GM19099 (cell line): ENCODE data around the gene MFSD1.

ENCODE experiments used
- POLR2A ChIP-seq: IDR thresholded peaks from 3 replicates; pipeline ENCODE4 v1.6.1; 2011; ENCODE audit warnings: low read depth; ENCODE audit not compliant: insufficient read length; ENCODE audit errors: extremely low read depth

MFSD1 gene

GRCh38 chr3:158792709-158793108 is 9.1 kb upstream of the MFSD1 start:
- no peak for TF ChIP-seq POLR2A

DNA sequence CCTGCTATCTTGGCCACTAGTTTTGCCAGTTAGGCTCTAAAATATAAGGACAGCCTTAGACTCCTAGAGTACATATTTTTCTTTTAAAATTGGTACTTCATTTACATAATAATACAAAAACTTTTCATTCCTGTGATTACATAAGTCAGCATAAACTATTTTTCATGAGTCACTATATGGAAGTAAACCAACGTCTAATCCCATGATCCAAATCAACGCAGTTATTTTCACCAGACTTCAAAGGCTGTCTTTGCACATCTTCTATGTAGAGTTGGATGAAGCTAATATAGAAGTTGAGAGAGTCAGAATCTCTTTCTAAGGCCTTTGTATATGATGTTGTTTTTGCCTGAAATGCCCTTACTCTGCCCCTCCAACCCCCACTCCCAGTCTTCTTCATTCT is 7.6 kb upstream of the MFSD1 start:
- TF ChIP-seq POLR2A, result no peak

DNA sequence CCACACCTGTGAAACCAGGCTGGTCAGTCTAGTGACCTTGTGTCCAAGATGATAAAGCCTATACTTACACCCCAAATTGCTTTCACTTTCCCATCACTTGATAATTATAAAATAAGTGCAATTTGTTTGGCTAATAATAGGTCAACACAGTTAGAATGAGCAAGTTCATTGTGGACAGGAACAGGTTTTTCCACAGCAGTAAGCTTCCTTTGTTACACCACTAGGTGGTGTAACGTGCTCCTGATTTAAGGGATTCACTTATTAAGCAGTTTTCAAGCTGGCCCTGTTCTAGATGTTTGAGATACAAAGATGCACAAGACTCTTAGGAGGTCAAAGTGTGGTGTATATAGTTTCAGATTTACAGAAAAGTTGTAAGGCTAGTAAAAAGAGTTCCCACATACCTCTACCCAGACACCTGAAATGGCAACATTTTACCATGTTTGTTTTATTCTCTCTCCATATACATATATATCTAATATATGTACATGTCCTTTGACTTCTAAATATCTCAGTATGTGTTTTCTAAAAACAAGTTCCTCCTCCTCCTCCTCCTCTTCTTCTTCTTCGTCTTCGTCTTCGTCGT is 6.8 kb upstream of the MFSD1 start:
- TF ChIP-seq POLR2A, result no peak

DNA sequence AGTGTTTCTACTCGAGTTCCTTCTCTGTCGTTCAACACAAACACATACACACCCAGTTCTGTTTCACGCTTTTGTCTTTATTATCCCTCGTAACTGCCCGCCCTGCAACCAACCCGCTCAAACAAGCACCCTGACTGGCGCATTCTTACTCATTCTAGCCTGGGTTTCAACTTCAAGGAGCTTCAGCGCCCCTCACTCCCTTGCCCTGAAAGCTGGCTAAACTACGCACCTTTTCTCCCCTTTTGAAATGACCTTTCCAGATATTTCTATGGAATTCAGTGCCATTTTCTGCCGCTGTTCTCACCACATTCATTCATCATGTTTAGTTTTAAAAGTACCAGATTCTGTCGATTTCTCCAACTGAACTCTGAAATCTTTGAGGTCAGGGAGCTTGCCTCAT is 653 bp upstream of the MFSD1 start:
- no peak for TF ChIP-seq POLR2A

DNA sequence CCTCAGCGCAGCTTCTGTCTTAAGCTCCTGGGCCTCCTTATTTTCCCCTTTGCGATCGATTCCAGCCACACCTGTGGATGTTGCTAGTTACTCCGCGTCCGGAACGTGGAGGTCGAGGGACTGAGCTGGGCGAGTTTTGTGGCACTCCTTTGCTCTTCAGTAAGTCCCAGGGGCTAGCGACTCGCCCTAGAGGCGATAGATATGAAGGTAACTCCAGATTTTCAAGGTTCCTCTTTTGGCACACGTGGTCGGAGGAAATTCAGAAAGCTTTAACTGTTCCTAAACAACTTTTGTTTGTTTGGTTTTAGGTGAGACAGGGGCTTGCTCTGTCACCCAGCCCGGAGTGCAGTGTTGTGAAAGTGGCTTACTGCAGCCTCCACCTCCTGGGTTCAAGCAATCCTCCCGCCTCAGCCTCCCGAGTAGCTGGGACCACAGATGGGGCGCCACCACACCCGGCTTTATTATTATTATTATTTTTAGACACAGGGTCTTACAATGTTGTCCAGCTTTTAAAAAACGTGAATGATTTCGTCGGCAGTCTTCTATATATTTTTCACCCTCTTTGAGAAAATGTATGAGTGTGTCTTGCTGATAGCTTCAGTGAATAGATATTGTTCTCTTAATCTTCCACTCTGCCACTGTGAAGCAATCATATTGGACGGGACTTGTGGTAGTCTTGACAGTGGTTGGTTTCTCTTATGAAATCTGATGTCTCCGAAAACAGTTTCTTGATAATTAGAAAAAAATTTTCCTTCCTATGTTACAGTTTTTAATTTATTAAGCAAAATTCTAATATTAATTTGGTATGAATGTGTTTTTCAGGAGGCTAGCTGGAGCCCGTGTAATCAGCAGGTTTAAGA is 785 bp downstream of the MFSD1 start:
- TF ChIP-seq POLR2A, result no peak

DNA sequence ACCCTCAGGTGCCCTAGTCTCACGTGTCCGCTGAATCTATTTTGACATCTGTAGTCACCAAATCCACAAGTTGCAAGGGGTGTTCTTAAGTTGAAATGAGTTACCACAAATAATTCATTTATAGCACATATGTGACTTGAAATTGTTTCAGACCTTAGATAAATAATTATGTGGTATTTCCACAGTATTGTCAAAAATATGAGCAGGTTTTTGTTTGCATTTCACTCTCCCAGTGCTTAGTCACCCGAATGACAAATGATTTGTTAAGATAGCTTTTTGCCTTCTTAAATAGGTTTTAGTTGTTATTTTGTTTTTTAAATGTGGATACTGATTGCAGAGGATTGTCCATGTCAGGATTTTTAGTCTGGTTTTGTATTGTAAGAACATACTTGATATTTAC is 2.6 kb downstream of the MFSD1 start:
- no peak for TF ChIP-seq POLR2A

- no peak for TF ChIP-seq POLR2A
These were observed 6.8 kb downstream of the MFSD1 start for GRCh38 chr3:158808697-158809096.

- no peak for TF ChIP-seq POLR2A
These were observed 7.8 kb downstream of the MFSD1 start for GRCh38 chr3:158809642-158810041.

DNA sequence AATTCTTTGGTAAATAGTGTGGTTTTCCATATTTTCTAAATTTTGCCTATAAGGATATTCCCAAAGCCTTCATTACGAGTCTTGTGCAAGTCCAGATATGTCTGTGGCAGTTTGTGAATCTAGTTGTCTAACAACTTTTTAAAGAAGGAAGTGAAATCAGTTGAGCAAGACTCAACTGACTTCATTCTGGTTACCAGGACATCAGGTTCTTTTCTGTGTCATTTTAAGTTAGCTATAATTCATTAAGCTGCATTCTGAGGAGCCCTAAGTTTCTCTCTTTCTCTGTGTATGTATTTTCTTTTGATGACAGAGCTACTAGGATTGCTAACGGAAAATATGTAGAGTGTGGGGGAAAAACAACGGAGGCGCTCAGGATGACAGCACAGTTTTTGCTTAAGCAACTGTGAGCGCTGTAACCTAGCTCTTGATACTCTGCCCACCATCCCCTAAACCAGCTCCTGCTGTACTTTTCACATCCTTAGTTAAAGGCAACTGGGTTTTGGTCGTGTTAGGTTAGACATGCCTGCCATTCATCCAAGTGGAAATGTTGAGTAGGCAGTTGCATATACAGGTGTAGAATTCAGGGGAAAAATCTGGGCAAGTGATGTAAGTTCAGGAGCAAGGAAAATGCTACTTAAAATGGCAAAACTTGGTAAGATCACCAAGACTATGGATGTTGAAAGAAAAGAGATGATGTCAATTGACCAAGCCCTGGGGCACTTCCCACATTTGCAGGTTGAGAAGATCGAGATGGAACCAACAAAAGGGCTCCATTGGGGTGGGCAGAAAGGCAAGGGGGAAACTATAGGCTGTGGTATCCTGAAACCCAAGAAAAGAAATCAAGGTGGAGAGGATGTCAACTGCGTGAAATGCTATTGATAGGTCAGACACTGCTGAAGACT is 9.2 kb downstream of the MFSD1 start:
- no peak for TF ChIP-seq POLR2A

GRCh38 chr3:158819282-158819681 is 17.4 kb downstream of the MFSD1 start:
- no peak for TF ChIP-seq POLR2A

DNA sequence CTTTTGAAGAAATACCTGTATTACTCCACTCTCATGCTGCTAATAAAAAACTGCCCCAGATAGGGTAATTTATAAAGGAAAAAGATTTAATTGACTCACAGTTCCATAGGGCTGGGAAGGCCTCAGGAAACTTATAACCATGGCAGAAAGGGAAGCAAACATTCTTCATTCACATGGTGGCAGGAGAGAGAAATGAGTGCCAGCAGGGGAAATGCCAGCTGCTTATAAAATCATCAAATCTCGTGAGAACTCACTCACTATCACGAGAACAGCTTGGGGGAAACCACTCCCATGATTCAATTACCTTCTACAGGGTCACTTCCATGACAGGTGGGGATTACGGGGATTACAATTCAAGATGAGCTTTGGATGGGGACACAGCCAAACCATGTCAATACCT is 18.7 kb downstream of the MFSD1 start:
- TF ChIP-seq POLR2A, result no peak

DNA sequence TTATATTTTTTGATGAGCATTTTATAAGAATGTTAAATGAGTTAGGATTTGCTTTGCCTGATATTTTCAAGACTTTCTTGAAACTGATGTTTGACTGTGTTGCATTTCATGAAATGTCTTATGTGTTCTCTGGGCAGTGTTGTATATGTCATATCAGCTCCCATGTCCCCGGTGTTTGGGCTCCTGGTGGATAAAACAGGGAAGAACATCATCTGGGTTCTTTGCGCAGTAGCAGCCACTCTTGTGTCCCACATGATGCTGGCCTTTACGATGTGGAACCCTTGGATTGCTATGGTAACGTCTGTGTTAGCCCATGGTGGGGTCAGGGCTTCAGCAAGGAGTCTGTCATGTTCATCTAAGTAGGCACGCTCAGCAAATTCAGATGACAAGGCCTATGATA is 20.0 kb downstream of the MFSD1 start:
- no peak for TF ChIP-seq POLR2A

DNA sequence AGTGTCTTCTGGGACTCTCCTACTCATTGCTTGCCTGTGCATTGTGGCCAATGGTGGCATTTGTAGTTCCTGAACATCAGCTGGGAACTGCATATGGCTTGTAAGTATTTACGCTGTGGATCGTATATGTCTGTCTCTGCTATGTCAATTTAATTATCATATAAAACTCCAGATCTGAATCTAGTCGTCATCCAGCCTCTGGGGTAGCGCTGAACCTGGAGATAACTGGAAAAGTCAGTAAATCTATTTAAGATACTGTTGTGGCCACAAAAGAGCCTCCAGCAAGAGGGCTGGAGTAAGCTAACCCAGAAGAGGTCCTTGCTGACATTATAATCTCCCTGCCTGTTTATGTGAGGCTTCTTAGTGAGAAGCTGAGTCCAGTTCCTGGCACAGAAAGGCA is 21.6 kb downstream of the MFSD1 start:
- TF ChIP-seq POLR2A, result no peak

GRCh38 chr3:158827773-158828172 is 25.9 kb downstream of the MFSD1 start:
- TF ChIP-seq POLR2A, result no peak

GRCh38 chr3:158830391-158830790 is 28.5 kb downstream of the MFSD1 start:
- TF ChIP-seq POLR2A, result no peak
